ENCODE measurements around the gene DLX1. TPM values are rescaled to one million over a fixed set of nuclear protein-coding genes. Genes with fewer than 3 reads are reported as not detected.

Gene DLX1
- total and polyA plus RNA-seq, 2 of the 8 experiments (the other 6 are each of a cell fraction or from before 2014, with no cell fraction given) = 0.11 TPM; not detected in 1

DNA sequence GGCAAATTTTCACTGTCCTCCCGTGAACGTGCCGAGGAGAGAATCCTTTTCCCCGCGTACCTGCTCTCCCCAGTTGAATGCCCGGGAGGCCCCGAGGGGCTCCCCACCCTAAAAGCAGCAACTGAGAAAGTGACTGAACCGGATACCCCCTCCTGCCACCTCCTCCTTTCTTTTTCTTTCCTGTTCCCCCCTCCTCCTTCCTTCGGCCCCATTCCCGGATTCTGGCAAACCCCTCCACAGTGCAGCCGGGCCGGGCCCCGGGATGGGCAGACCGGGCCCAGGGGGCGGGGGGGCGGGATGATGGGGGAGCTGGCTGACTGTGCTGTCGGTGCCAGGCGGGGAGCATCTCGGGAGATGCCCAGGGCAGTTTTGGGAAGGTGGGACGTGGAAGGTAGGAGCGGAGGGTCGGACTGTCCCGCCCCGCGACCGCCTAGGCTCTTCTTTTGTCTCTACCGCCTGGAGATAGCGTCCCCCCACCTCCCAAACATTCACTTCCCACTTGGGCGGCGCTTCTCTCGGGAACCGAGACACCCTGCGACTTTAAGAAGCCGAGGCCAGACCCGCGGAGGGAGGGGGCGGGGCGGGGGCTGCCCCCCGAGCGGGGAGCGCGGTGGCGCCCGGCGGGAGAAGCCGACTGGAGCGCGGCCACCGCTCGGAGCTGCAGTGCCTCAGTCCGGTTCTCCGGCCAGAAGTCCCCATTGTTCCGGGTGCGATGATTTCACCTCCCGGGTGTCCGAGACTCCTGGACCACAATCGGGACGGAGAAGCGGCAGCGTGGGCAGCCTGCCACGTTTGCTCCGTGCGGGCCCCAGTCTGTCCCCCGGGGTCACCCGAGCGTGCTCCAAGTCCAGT is 9.2 kb downstream of the DLX1 start:
- CTCF ChIA-PET (ENCODE audit: partially characterized antibody) = interaction anchor here (2.5 to 12.4 kb wide), 2 partner anchors 8 to 9 kb away, joined by 25 to 198 read pairs; partner anchors contain the start of genes DLX1 and DLX2
- TF ChIP-seq RFX5 (IDR thresholded peaks at IDR 0.05; ENCODE audit: borderline replicate concordance, low read depth, low read length) (no peak), KDM5A (IDR thresholded peaks at IDR 0.05; ENCODE audit: low read length) (no peak), KDM4A (IDR thresholded peaks at IDR 0.05; ENCODE audit: low read depth, low read length, severe bottlenecking) (peak; percentile 19), ZNF274 (IDR thresholded peaks at IDR 0.05; ENCODE audit: borderline replicate concordance, extremely low read depth, low read length) (no peak), FOSL1 (IDR thresholded peaks at IDR 0.05; ENCODE audit: insufficient read depth, low read depth, low read length) (no peak), RNF2 (IDR thresholded peaks at IDR 0.05; ENCODE audit: borderline replicate concordance, low read depth, low read length, missing control alignments, poor library complexity, severe bottlenecking) (peak; percentile 32), TBP (IDR thresholded peaks at IDR 0.05; ENCODE audit: low read depth, low read length) (no peak), CEBPB (IDR thresholded peaks at IDR 0.05; ENCODE audit: low read depth, low read length) (no peak), BACH1 (IDR thresholded peaks at IDR 0.05; ENCODE audit: low read length) (no peak)
- TF ChIP-seq, protein P1, sequence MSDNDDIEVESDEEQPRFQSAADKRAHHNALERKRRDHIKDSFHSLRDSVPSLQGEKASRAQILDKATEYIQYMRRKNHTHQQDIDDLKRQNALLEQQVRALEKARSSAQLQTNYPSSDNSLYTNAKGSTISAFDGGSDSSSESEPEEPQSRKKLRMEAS (IDR thresholded peaks at IDR 0.05) = no peak

More for the DNA sequence above, 9.2 kb downstream of the DLX1 start:
- POLR2A ChIA-PET (ENCODE audit: partially characterized antibody) = interaction anchor here (1.2 to 16.0 kb wide), 3 partner anchors 7 to 14 kb away, joined by 3 to 184 read pairs (median 184); partner anchors contain the start of genes DLX1 and DLX2
- H2BK12ac ChIP-seq (ENCODE audit: low read depth, low read length) = 0 out of 2 replicates have a peak overlapping the region, but pooled peaks have one; percentile 75
- peaks cover 0 to 7% (median 0%) of the 10 kb centered on the region in 4 experiments; a peak in 1 of 8 replicates for H3K36me3 ChIP-seq (ENCODE audit: control insufficient read depth in 2 of 4, insufficient read depth in 4 of 4, low read length in 3 of 4)
- H4K8ac ChIP-seq (ENCODE audit: extremely low read depth, insufficient read depth, low read length) = 0 out of 2 replicates have a peak overlapping the region, but pooled peaks have one; percentile 47
- H3K79me2 ChIP-seq (ENCODE audit: control insufficient read depth in 1 of 2, insufficient read depth in 2 of 2, low read length in 2 of 2) = no peaks in the 10 kb centered on the region
- no peak overlapping the region for H2BK15ac ChIP-seq (ENCODE audit: low read length)
- H3K14ac ChIP-seq (ENCODE audit: insufficient read length) = no peak overlapping the region
- no peak overlapping the region for H2BK120ac ChIP-seq (replicated peaks; ENCODE audit: low read depth, low read length)
- DNase-seq (ENCODE audit: low read depth in 1 of 2, low spot score in 2 of 2) = peak in 1 of 2 experiments; percentile 81
- no peak overlapping the region for H4K5ac ChIP-seq (ENCODE audit: insufficient read length, low read depth, low read length)
- 1% methylated on average over 33 of the region's 66 CpGs; no CpG with 5 or more reads in 1 of the 2 experiments for WGBS, 2 experiments (ENCODE audit: extremely low coverage in 1 of 2, insufficient coverage in 1 of 2, insufficient read length in 1 of 2, insufficient replicate concordance in 2 of 2, low coverage in 1 of 2, low lambda C conversion rate in 2 of 2, missing lambda C conversion rate in 1 of 2)
- no peak overlapping the region for H3K27ac ChIP-seq (ENCODE audit: low read depth, low read length)
- no peak overlapping the region for H2AK5ac ChIP-seq (ENCODE audit: low read depth, low read length)
- H3K9ac ChIP-seq (replicated peaks in 1 of 4; ENCODE audit: extremely low read depth in 1 of 4, low read depth in 3 of 4, low read length in 3 of 4) = no peak overlapping the region
- H4K91ac ChIP-seq (replicated peaks; ENCODE audit: insufficient read length, low read length) = no peak overlapping the region
- no peaks in the 10 kb centered on the region for H3K79me1 ChIP-seq (ENCODE audit: low read depth, low read length)
- H3K18ac ChIP-seq (ENCODE audit: extremely low read depth, low read length) = peak overlapping the region; percentile 32; the same call in 1 of the 2 replicates
- H3K4me2 ChIP-seq (ENCODE audit: insufficient read depth in 1 of 2, low read depth in 2 of 2, low read length in 2 of 2) = peak overlapping the region; percentile 70 to 97
- no peak overlapping the region for H2BK5ac ChIP-seq (ENCODE audit: low read depth, low read length)
- H3K27me3 ChIP-seq (replicated peaks in 1 of 4; ENCODE audit: control insufficient read depth in 3 of 4, extremely low read depth in 1 of 4, insufficient read depth in 3 of 4, low read length in 3 of 4) = peaks cover 92 to 100% (median 97%) of the 10 kb centered on the region in 4 experiments
- peaks cover 2 to 34% (median 19%) of the 10 kb centered on the region in 4 experiments for H3K4me1 ChIP-seq (replicated peaks in 1 of 4; ENCODE audit: control insufficient read depth in 3 of 4, insufficient read depth in 4 of 4, low read length in 3 of 4)
- H3K4me3 ChIP-seq (ENCODE audit: extremely low read depth in 1 of 4, insufficient read depth in 2 of 4, low read depth in 3 of 4, low read length in 4 of 4) = peak overlapping the region; percentile 8 to 57 (median 32); a peak in 7 of 8 replicates
- peaks cover 19 to 36% of the 10 kb centered on the region in 2 experiments for H4K20me1 ChIP-seq (replicated peaks in 1 of 2; ENCODE audit: control insufficient read depth in 1 of 2, insufficient read depth in 2 of 2, low read length in 2 of 2)
- H2BK20ac ChIP-seq (ENCODE audit: low read length) = no peak overlapping the region; the same call in 1 of the 2 replicates
- H2AFZ ChIP-seq (ENCODE audit: low read length) = no peak overlapping the region
- no peak overlapping the region for H3K4ac ChIP-seq (replicated peaks; ENCODE audit: insufficient read length, low read depth, low read length)
- peaks cover 13% of the 10 kb centered on the region; the same call in 1 of the 2 replicates for H3K23me2 ChIP-seq (ENCODE audit: low read depth, low read length)
- H3K56ac ChIP-seq (replicated peaks; ENCODE audit: insufficient read length, low read depth, low read length) = no peak overlapping the region
- FAIRE-seq = no peak
- H3K9me3 ChIP-seq (ENCODE audit: insufficient read depth in 2 of 2, low read depth in 1 of 2, low read length in 1 of 2) = no peaks in the 10 kb centered on the region
- no peak overlapping the region for H3K23ac ChIP-seq (ENCODE audit: insufficient read length)

All from H1 (cell line).